Hepatocyte (in vitro differentiated cells): ENCODE measurements around the gene SGCD. TPM values are rescaled to one million over a fixed set of nuclear protein-coding genes. Genes with fewer than 3 reads are reported as not detected.

Experiments
- DNase-seq: peaks from one replicate; pipeline ENCODE4 v3.0.0-alpha.2; 2016; ENCODE audit warnings: low spot score
- H2AFZ ChIP-seq: fragments of 200-600 bp; sonication (generic); 2 replicates; pipeline ENCODE4 v1.6.0; 2016; ENCODE audit warnings: antibody characterized with exemption, mild to moderate bottlenecking
- H3K27ac ChIP-seq: fragments of 200-600 bp; sonication (generic); 2 replicates; pipeline ENCODE4 v1.5.1; 2016; ENCODE audit warnings: mild to moderate bottlenecking
- H3K27me3 ChIP-seq: fragments of 200-600 bp; sonication (generic); 2 replicates; pipeline ENCODE4 v1.6.1; 2016
- H3K36me3 ChIP-seq: fragments of 200-600 bp; sonication (generic); replicated peaks from 2 replicates; pipeline ENCODE4 v1.5.1; 2016; ENCODE audit warnings: low read depth; ENCODE audit not compliant: insufficient read depth
- H3K4me1 ChIP-seq: fragments of 200-600 bp; sonication (generic); 2 replicates; pipeline ENCODE4 v1.5.1; 2016; ENCODE audit warnings: mild to moderate bottlenecking, moderate library complexity; ENCODE audit not compliant: insufficient read depth
- H3K4me2 ChIP-seq: fragments of 200-600 bp; sonication (generic); 2 replicates; pipeline ENCODE4 v1.6.0; 2016
- H3K4me3 ChIP-seq: fragments of 200-600 bp; sonication (generic); 2 replicates; pipeline ENCODE4 v1.5.1; 2016; ENCODE audit warnings: mild to moderate bottlenecking
- H3K79me2 ChIP-seq: fragments of 200-600 bp; sonication (generic); 2 replicates; pipeline ENCODE4 v1.6.0; 2017; ENCODE audit warnings: mild to moderate bottlenecking
- H3K9me2 ChIP-seq: fragments of 200-600 bp; sonication (generic); replicated peaks from 2 replicates; pipeline ENCODE4 v1.6.0; 2017; ENCODE audit warnings: mild to moderate bottlenecking; ENCODE audit not compliant: insufficient read depth
- H3K9me3 ChIP-seq: fragments of 200-600 bp; sonication (generic); 2 replicates; pipeline ENCODE4 v1.5.1; 2016; ENCODE audit warnings: low read depth, mild to moderate bottlenecking
- H4K20me1 ChIP-seq: fragments of 200-600 bp; sonication (generic); 2 replicates; pipeline ENCODE4 v1.6.0; 2016; ENCODE audit warnings: mild to moderate bottlenecking; ENCODE audit not compliant: insufficient read depth, poor library complexity, severe bottlenecking
- EZH2 ChIP-seq: fragments of 200-600 bp; sonication (generic); IDR thresholded peaks from 2 replicates; pipeline ENCODE4 v1.6.1; 2016; ENCODE audit warnings: antibody characterized with exemption, mild to moderate bottlenecking, borderline replicate concordance
- EZH2phosphoT487 ChIP-seq: fragments of 200-600 bp; sonication (generic); IDR thresholded peaks from one replicate; pipeline ENCODE4 v1.6.1; 2018; ENCODE audit warnings: antibody characterized with exemption, mild to moderate bottlenecking, low read depth, moderate library complexity; ENCODE audit not compliant: unreplicated experiment, severe bottlenecking
- WGBS: methylation state at CpG from one replicate; pipeline ENCODE4 v1.1.6; 2016; ENCODE audit warnings: low lambda C conversion rate; ENCODE audit errors: missing lambda C conversion rate; 5-methylcytosine and 5-hydroxymethylcytosine counted together
- polyA plus RNA-seq: library from polyadenylated mRNA; unstranded; fragments of >200 nt; fragmentation: Nextera tagmentation; extraction: Ambion mirVana; gene quantifications from 2 replicates; pipeline ENCODE4 v1.2.1, GENCODE V29; 2016
- small RNA-seq: library from RNA; depleted of rRNA; stranded (forward); fragments of <200 nt; gene quantifications from one replicate; pipeline ENCODE3, GENCODE V24; 2014
- total RNA-seq: library from RNA; depleted of rRNA; stranded (reverse); fragments of >200 nt; gene quantifications from 2 replicates; pipeline ENCODE4 v1.2.3, GENCODE V29; 2014
- TF ChIP-seq, protein P1 (sequence below): fragments of 200-600 bp; sonication (generic); IDR thresholded peaks from 2 replicates; pipeline ENCODE4 v1.5.1; 2016; ENCODE audit warnings: antibody characterized with exemption, mild to moderate bottlenecking; ENCODE audit not compliant: poor library complexity

The SGCD gene
- total and polyA plus RNA-seq, 2 experiments from 2014 or later: 3.8 to 8.8 TPM

- TF ChIP-seq EZH2phosphoT487 (no peak), EZH2 (no peak)
- TF ChIP-seq, protein P1, sequence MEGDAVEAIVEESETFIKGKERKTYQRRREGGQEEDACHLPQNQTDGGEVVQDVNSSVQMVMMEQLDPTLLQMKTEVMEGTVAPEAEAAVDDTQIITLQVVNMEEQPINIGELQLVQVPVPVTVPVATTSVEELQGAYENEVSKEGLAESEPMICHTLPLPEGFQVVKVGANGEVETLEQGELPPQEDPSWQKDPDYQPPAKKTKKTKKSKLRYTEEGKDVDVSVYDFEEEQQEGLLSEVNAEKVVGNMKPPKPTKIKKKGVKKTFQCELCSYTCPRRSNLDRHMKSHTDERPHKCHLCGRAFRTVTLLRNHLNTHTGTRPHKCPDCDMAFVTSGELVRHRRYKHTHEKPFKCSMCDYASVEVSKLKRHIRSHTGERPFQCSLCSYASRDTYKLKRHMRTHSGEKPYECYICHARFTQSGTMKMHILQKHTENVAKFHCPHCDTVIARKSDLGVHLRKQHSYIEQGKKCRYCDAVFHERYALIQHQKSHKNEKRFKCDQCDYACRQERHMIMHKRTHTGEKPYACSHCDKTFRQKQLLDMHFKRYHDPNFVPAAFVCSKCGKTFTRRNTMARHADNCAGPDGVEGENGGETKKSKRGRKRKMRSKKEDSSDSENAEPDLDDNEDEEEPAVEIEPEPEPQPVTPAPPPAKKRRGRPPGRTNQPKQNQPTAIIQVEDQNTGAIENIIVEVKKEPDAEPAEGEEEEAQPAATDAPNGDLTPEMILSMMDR: no peak
- no peak overlapping the region for H2AFZ ChIP-seq
- H3K36me3 ChIP-seq: no peaks in the 10 kb centered on the region
- no peaks in the 10 kb centered on the region for H3K27me3 ChIP-seq
- no peak overlapping the region for H3K4me2 ChIP-seq
- no peak overlapping the region for H3K27ac ChIP-seq
- no peaks in the 10 kb centered on the region for H4K20me1 ChIP-seq
- H3K4me1 ChIP-seq: no peaks in the 10 kb centered on the region
- 74% methylated on average over 2 of the region's 2 CpGs for WGBS
- H3K4me3 ChIP-seq: no peak overlapping the region
- no peak for DNase-seq
- no peaks in the 10 kb centered on the region for H3K79me2 ChIP-seq
- H3K9me3 ChIP-seq: no peaks in the 10 kb centered on the region
- no peaks in the 10 kb centered on the region for H3K9me2 ChIP-seq
These were observed 476.4 kb downstream of the SGCD start for GRCh38 chr5:156803404-156803803.

- 100% methylated on average over 1 of the region's 1 CpG for WGBS
- Histone ChIP-seq H3K36me3 (no peaks in the 10 kb centered on the region), H4K20me1 (no peaks in the 10 kb centered on the region)
These were observed 486.0 kb downstream of the SGCD start for GRCh38 chr5:156812959-156813358.

DNA sequence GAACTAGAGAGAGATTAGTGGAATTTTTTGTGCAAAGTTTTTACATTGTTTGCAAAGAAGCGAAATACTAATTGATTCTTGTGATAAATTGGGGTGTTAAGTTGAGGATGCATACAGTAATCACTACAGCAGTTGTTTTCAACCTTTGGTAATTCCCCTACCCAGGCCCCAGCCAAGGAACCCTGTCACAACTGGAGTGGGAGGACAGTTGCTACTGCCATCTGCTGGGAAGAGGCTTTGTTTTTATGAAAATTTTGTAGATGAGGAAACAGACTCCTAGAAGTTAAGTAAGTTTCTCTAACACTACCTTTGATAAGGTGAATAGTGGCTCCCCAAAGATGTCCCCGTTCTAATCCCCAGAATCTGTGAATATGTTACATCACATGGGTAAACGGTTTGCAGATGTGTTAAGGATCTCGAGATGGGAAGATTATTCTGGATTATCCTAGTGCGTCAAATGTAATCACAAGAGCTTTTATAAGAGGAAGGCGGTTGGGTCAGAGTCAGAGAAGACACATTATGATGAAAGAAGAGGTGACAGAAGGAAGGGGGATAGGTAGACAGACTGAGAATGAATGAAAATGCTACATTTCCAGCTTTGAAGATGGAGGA is 489.1 kb downstream of the SGCD start:
- no peak for TF ChIP-seq EZH2phosphoT487
- no peak for TF ChIP-seq EZH2
- TF ChIP-seq, protein P1: peak; percentile 62
- Histone ChIP-seq H4K20me1 (no peaks in the 10 kb centered on the region), H3K4me3 (no peak overlapping the region), H3K27ac (no peak overlapping the region), H3K79me2 (no peaks in the 10 kb centered on the region), H3K9me2 (no peaks in the 10 kb centered on the region), H3K4me1 (no peaks in the 10 kb centered on the region), H3K9me3 (no peaks in the 10 kb centered on the region), H3K4me2 (no peak overlapping the region), H2AFZ (no peak overlapping the region), H3K27me3 (no peaks in the 10 kb centered on the region), H3K36me3 (no peaks in the 10 kb centered on the region)
- WGBS: 54% methylated on average over 6 of the region's 6 CpGs
- DNase-seq: peak; percentile 61

More at GRCh38 chr5:156812959-156813358, 486.0 kb downstream of the SGCD start:
- no peak for DNase-seq
- no peaks in the 10 kb centered on the region for H3K79me2 ChIP-seq
- no peak overlapping the region for H3K4me3 ChIP-seq
- no peaks in the 10 kb centered on the region for H3K9me2 ChIP-seq
- H3K9me3 ChIP-seq: no peaks in the 10 kb centered on the region
- H3K4me1 ChIP-seq: no peaks in the 10 kb centered on the region
- H3K27ac ChIP-seq: no peak overlapping the region
- no peaks in the 10 kb centered on the region for H3K27me3 ChIP-seq
- H3K4me2 ChIP-seq: no peak overlapping the region
- TF ChIP-seq EZH2phosphoT487 (no peak), EZH2 (no peak)
- TF ChIP-seq, protein P1: no peak
- no peak overlapping the region for H2AFZ ChIP-seq

Small RNA genes within 50 kb of the gene (small RNA-seq; reads per million reads assigned to genes)
- gene AC027308.1 (not detected), gene RNU6-556P (not detected)
